Psoas muscle (tissue), 8 donors: Measurements from ENCODE around the gene THPO. TPM values are rescaled to one million over a fixed set of nuclear protein-coding genes. Genes with fewer than 3 reads are reported as not detected.

Experiments
- ATAC-seq, 4 donors: fragments of 200-7000 bp; cut with Tn5 transposase; one replicate each; pipeline ENCODE4 v1.9.1; 2020; ENCODE audit warnings: moderate library complexity in 3 of 4, mild to moderate bottlenecking in 2 of 4
- DNase-seq, 2 donors: peaks; one replicate each; pipeline ENCODE4 v3.0.0-alpha.2; 2020
- H3K27ac ChIP-seq: fragments of 200-600 bp; one replicate; pipeline ENCODE4 v1.8.0; 2022
- H3K27me3 ChIP-seq, 3 donors: fragments of 200-600 bp in 1 of 3; one replicate each; pipeline versions ENCODE4 v1.6.1 to v1.8.0; 2013 to 2022; ENCODE audit warnings: low read length in 2 of 3, mild to moderate bottlenecking in 2 of 3, moderate library complexity in 1 of 3; ENCODE audit not compliant: insufficient read depth in 3 of 3
- H3K36me3 ChIP-seq, 2 donors: fragments of 200-600 bp in 1 of 2; one replicate each; pipeline versions ENCODE4 v1.6.1 to v1.8.0; 2013 to 2022; ENCODE audit warnings: low read depth in 1 of 2, mild to moderate bottlenecking in 1 of 2, moderate library complexity in 1 of 2; ENCODE audit not compliant: insufficient read depth in 1 of 2
- H3K4me1 ChIP-seq: fragments of 200-600 bp; one replicate; pipeline ENCODE4 v1.8.0; 2022
- H3K4me3 ChIP-seq: fragments of 200-600 bp; one replicate; pipeline ENCODE4 v1.8.0; 2022; ENCODE audit warnings: mild to moderate bottlenecking
- H3K9me3 ChIP-seq: fragments of 200-600 bp; one replicate; pipeline ENCODE4 v1.8.0; 2022
- CTCF ChIP-seq: fragments of 200-600 bp; IDR thresholded peaks from one replicate; pipeline ENCODE4 v1.8.0; 2022; ENCODE audit warnings: antibody characterized with exemption
- WGBS, 3 donors: extraction: QIAGEN DNeasy Blood & Tissue Kit; methylation state at CpG; one replicate each; pipeline versions ENCODE4 v1.1.6 to v1.1.7; 2013; 5-methylcytosine and 5-hydroxymethylcytosine counted together
- intact Hi-C, 2 donors: fragments of 100-400 bp; cut with DNase I; formaldehyde crosslinking; loops; one replicate each; pipeline versions ENCODE4 v1.11.0 to v1.14.2; 2022
- polyA plus RNA-seq, 3 donors: library from polyadenylated mRNA; stranded (reverse); fragments of 200-250 nt; gene quantifications; one replicate each; pipeline ENCODE4 v1.2.3, GENCODE V29; 2013
- total RNA-seq, 4 donors: library from RNA; stranded (reverse); fragmentation: NEBNext Ultra II Directional in 2 of 4; extraction: Animal tissue kit (Norgen Biotek cat#: 25700) in 2 of 4; gene quantifications; one replicate each; pipeline versions ENCODE4 v1.2.1 to v1.2.4, GENCODE V29; 2021 to 2023
- donor health status: healthy with polysubstance abuse.
- donor health status: DM: no; HTN: no; CAD: no; lungs with moderate emphysema.
- donor health status: Bipolar disorder and iron deficiency.
- donor health status: healthy.
- donor health status: DM: yes; HTN: yes; CAD: no.
- donor health status: DM: no; HTN: no; CAD: no.
- donor health status: DM: no; HTN: no; CAD: no.
- donor health status: DM: yes; HTN: yes; CAD: no.

Gene THPO
- total and polyA plus RNA-seq, 7 donors, result 0.49 to 3.0 (median 0.92) TPM

- peak in 1 of 2 donors; percentile 57 for DNase-seq
- intact Hi-C loops, result loop anchor here in 1 of 2 donors (1.0 kb wide), 1 partner anchor 8 kb away; no protein-coding TSS in a partner anchor
- no peaks in the 10 kb centered on the region for H3K27me3 ChIP-seq
- H3K9me3 ChIP-seq, result no peaks in the 10 kb centered on the region
- no peak overlapping the region for H3K4me3 ChIP-seq
- H3K4me1 ChIP-seq, result peaks cover 34% of the 10 kb centered on the region
- peaks cover 9 to 79% of the 10 kb centered on the region in 2 donors for H3K36me3 ChIP-seq
- peak in 3 of 4 donors; percentile 26 to 42 (median 39) for ATAC-seq
- 55 to 66% (median 60%) methylated on average over 10 of the region's 10 CpGs for WGBS, 3 donors
- peak overlapping the region; percentile 90 for H3K27ac ChIP-seq
- TF ChIP-seq CTCF, result no peak
These were observed 45.5 kb downstream of the THPO start for GRCh38 chr3:184332370-184333090.

GRCh38 chr3:184328516-184328915, 49.5 kb downstream of the THPO start:
- no peaks in the 10 kb centered on the region for H3K9me3 ChIP-seq
- H3K4me3 ChIP-seq, result no peak overlapping the region
- WGBS, 3 donors, result 45 to 59% (median 56%) methylated on average over 3 of the region's 3 CpGs
- H3K36me3 ChIP-seq, result peaks cover 28 to 100% of the 10 kb centered on the region in 2 donors
- peaks cover 26% of the 10 kb centered on the region for H3K4me1 ChIP-seq
- no peak for DNase-seq
- TF ChIP-seq CTCF, result no peak
- H3K27ac ChIP-seq, result no peak overlapping the region
- no peaks in the 10 kb centered on the region for H3K27me3 ChIP-seq
- intact Hi-C loops, result no loop called here
- no peak for ATAC-seq

GRCh38 chr3:184327171-184327570, 50.8 kb downstream of the THPO start:
- H3K27ac ChIP-seq, result no peak overlapping the region
- no peak for ATAC-seq
- H3K27me3 ChIP-seq, result no peaks in the 10 kb centered on the region
- WGBS, 3 donors, result 91 to 94% (median 93%) methylated on average over 21 of the region's 21 CpGs
- H3K4me1 ChIP-seq, result peaks cover 29% of the 10 kb centered on the region
- no peaks in the 10 kb centered on the region for H3K9me3 ChIP-seq
- no peak for DNase-seq
- no peak for TF ChIP-seq CTCF
- intact Hi-C loops, result no loop called here
- no peak overlapping the region for H3K4me3 ChIP-seq
- H3K36me3 ChIP-seq, result peaks cover 36 to 100% of the 10 kb centered on the region in 2 donors

- intact Hi-C loops, result no loop called here
- no peak for ATAC-seq
These were observed 52.2 kb downstream of the THPO start for GRCh38 chr3:184325715-184326369.

More at GRCh38 chr3:184325715-184326369, 52.2 kb downstream of the THPO start:
- WGBS, 3 donors, result 76 to 83% (median 78%) methylated on average over 6 of the region's 6 CpGs
- Histone ChIP-seq H3K4me3 (no peak overlapping the region), H3K9me3 (no peaks in the 10 kb centered on the region), H3K27me3 (no peaks in the 10 kb centered on the region), H3K4me1 (peaks cover 37% of the 10 kb centered on the region), H3K36me3 (peaks cover 37 to 100% of the 10 kb centered on the region in 2 donors), H3K27ac (peak overlapping the region; percentile 46)
- no peak for TF ChIP-seq CTCF
- DNase-seq, result no peak
